Measurements from ENCODE around the gene DUOX1.

The DUOX1 gene

GRCh38 chr15:45186771-45187577 lies 57.2 kb downstream of the DUOX1 start:
- peak overlapping the region; percentile 72 for H3K9ac ChIP-seq (ENCODE audit: insufficient read length)
- DNase-seq (ENCODE audit: low read depth, low spot score), result no peak
- no peaks in the 10 kb centered on the region for H3K36me3 ChIP-seq (ENCODE audit: insufficient read depth, low read length)
- no peaks in the 10 kb centered on the region for H3K9me3 ChIP-seq (ENCODE audit: low read depth, low read length)
- TF ChIP-seq FOXP2 (optimal IDR thresholded peaks at IDR 0.05; ENCODE audit: control extremely low read depth, extremely low read length, insufficient read depth) (no peak), POLR2AphosphoS5 (IDR thresholded peaks at IDR 0.05; ENCODE audit: borderline replicate concordance, low read depth, low read length) (no peak), EZH2 (IDR thresholded peaks at IDR 0.05) (no peak)
- no peak overlapping the region for H3K27ac ChIP-seq
- peak overlapping the region; percentile 85 for H3K4me3 ChIP-seq

- no peaks in the 10 kb centered on the region for H3K9me3 ChIP-seq (ENCODE audit: low read depth, low read length)
- no peak overlapping the region for H3K27ac ChIP-seq
- H3K36me3 ChIP-seq (ENCODE audit: insufficient read depth, low read length), result no peaks in the 10 kb centered on the region
- DNase-seq (ENCODE audit: low read depth, low spot score), result no peak
- H3K4me3 ChIP-seq, result peak overlapping the region; percentile 85
- H3K9ac ChIP-seq (ENCODE audit: insufficient read length), result peak overlapping the region; percentile 72
- TF ChIP-seq POLR2AphosphoS5 (IDR thresholded peaks at IDR 0.05; ENCODE audit: borderline replicate concordance, low read depth, low read length), result no peak
- TF ChIP-seq EZH2 (IDR thresholded peaks at IDR 0.05), result no peak
- TF ChIP-seq FOXP2 (optimal IDR thresholded peaks at IDR 0.05; ENCODE audit: control extremely low read depth, extremely low read length, insufficient read depth), result no peak
These were observed 57.7 kb downstream of the DUOX1 start for GRCh38 chr15:45187578-45187893.

- H3K36me3 ChIP-seq (ENCODE audit: insufficient read depth, low read length), result no peaks in the 10 kb centered on the region
- DNase-seq (ENCODE audit: low read depth, low spot score), result no peak
- TF ChIP-seq FOXP2 (optimal IDR thresholded peaks at IDR 0.05; ENCODE audit: control extremely low read depth, extremely low read length, insufficient read depth) (no peak), POLR2AphosphoS5 (IDR thresholded peaks at IDR 0.05; ENCODE audit: borderline replicate concordance, low read depth, low read length) (peak; percentile 46; the same call in 1 of the 2 replicates)
- no peak within 1 kb of the TSS for H3K27ac ChIP-seq
- H3K4me3 ChIP-seq, result peak within 1 kb of the TSS; percentile 87
- no peaks in the 10 kb centered on the region for H3K9me3 ChIP-seq (ENCODE audit: low read depth, low read length)
- H3K9ac ChIP-seq (ENCODE audit: insufficient read length), result peak within 1 kb of the TSS; percentile 72
These were observed 58.4 kb downstream of the DUOX1 start, which contains the start of gene SHF for GRCh38 chr15:45187894-45188830. SHF (minus strand) TSS chr15:45187966; CDS start chr15:45187951, 15 bp downstream.

- peak overlapping the region; percentile 99 for H3K27ac ChIP-seq
- TF ChIP-seq EZH2 (IDR thresholded peaks at IDR 0.05), result no peak
- TF ChIP-seq FOXP2 (optimal IDR thresholded peaks at IDR 0.05; ENCODE audit: control extremely low read depth, extremely low read length, insufficient read depth), result no peak
- no peak for TF ChIP-seq POLR2AphosphoS5 (IDR thresholded peaks at IDR 0.05; ENCODE audit: borderline replicate concordance, low read depth, low read length)
- no peaks in the 10 kb centered on the region for H3K9me3 ChIP-seq (ENCODE audit: low read depth, low read length)
- peak overlapping the region; percentile 100 for H3K4me3 ChIP-seq
- H3K36me3 ChIP-seq (ENCODE audit: insufficient read depth, low read length), result no peaks in the 10 kb centered on the region
- H3K9ac ChIP-seq (ENCODE audit: insufficient read length), result peak overlapping the region; percentile 93
- DNase-seq (ENCODE audit: low read depth, low spot score), result no peak
These were observed 67.7 kb downstream of the DUOX1 start for GRCh38 chr15:45197512-45197911.

DNA sequence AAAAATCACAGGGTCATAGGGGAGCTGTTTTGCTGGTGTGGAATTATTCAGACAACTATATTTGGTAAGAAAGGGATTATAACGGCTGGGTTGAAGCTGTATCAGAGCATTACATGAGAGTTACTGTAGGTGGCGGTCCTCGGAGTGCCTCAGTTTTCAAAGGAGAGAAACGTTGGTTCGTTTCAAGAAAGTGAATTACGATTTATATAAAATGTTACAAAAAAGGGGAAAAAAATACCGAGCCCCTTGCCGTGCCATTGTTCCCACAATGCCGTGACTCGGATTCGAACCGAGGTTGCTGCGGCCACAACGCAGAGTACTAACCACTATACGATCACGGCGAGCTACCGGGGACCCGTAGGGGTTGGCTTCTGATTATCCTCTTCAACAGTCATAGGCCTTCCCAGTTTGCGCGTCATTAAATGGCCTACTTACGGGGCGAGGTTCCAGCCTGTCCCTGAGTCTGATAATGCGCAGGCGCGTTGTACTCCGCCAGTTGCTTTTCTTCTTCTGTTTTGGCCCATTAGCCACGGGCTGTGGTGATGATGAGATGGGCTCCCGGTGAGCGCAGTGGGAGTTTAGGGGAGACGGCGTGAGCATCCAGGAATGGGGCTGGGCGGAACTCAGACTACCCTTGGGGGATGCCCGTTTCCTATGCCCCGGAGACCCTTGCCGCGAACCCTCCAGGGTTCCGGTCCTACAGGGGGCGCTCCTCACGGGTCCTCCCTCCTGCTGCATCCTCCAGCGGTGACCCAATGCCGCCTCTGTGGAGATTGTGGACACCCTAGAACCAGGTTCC lies 68.7 kb downstream of the DUOX1 start:
- H3K4me3 ChIP-seq, result peak overlapping the region; percentile 100
- H3K9me3 ChIP-seq (ENCODE audit: low read depth, low read length), result no peaks in the 10 kb centered on the region
- H3K36me3 ChIP-seq (ENCODE audit: insufficient read depth, low read length), result no peaks in the 10 kb centered on the region
- DNase-seq (ENCODE audit: low read depth, low spot score), result peak; percentile 96
- H3K27ac ChIP-seq, result peak overlapping the region; percentile 99
- TF ChIP-seq FOXP2 (optimal IDR thresholded peaks at IDR 0.05; ENCODE audit: control extremely low read depth, extremely low read length, insufficient read depth) (no peak), EZH2 (IDR thresholded peaks at IDR 0.05) (no peak), POLR2AphosphoS5 (IDR thresholded peaks at IDR 0.05; ENCODE audit: borderline replicate concordance, low read depth, low read length) (peak; percentile 68; the same call in 1 of the 2 replicates)
- peak overlapping the region; percentile 93 for H3K9ac ChIP-seq (ENCODE audit: insufficient read length)

DNA sequence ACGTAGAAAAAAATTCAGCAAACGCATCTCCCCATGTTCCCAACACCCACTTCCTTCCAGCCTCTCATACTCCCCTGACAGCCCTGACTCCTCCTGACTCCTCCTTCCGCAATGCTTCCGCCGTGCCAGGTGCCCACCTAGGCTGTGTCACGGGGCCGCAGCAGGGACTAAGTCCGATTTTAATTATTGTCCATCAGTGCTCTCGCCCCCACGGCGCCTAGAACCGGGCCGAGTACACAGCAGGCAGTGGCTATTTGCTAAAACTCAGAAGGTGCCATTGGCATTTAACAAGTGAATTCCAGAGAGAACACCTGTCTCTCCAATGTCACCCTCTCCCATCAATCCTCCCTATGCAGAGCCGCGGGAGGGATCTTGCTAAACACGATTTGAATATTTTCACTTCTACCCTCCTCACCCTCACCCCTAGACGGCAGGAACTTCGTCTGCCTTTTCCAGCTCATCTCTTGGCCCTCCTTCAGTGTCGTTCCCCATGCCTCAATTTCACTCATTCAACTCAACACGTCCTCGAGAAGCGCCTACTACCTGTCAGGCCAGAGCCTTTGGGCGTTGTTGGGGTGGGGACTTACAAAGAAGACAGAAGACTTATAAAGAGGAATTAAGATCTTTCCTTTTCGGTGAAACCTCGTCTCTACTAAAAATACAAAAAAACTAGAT lies 69.5 kb downstream of the DUOX1 start:
- TF ChIP-seq EZH2 (IDR thresholded peaks at IDR 0.05) (no peak), POLR2AphosphoS5 (IDR thresholded peaks at IDR 0.05; ENCODE audit: borderline replicate concordance, low read depth, low read length) (no peak), FOXP2 (optimal IDR thresholded peaks at IDR 0.05; ENCODE audit: control extremely low read depth, extremely low read length, insufficient read depth) (no peak)
- Histone ChIP-seq H3K36me3 (ENCODE audit: insufficient read depth, low read length) (no peaks in the 10 kb centered on the region), H3K9ac (ENCODE audit: insufficient read length) (peak overlapping the region; percentile 55), H3K4me3 (peak overlapping the region; percentile 100), H3K9me3 (ENCODE audit: low read depth, low read length) (no peaks in the 10 kb centered on the region), H3K27ac (peak overlapping the region; percentile 88; the same call in 1 of the 2 replicates)
- no peak for DNase-seq (ENCODE audit: low read depth, low spot score)

DNA sequence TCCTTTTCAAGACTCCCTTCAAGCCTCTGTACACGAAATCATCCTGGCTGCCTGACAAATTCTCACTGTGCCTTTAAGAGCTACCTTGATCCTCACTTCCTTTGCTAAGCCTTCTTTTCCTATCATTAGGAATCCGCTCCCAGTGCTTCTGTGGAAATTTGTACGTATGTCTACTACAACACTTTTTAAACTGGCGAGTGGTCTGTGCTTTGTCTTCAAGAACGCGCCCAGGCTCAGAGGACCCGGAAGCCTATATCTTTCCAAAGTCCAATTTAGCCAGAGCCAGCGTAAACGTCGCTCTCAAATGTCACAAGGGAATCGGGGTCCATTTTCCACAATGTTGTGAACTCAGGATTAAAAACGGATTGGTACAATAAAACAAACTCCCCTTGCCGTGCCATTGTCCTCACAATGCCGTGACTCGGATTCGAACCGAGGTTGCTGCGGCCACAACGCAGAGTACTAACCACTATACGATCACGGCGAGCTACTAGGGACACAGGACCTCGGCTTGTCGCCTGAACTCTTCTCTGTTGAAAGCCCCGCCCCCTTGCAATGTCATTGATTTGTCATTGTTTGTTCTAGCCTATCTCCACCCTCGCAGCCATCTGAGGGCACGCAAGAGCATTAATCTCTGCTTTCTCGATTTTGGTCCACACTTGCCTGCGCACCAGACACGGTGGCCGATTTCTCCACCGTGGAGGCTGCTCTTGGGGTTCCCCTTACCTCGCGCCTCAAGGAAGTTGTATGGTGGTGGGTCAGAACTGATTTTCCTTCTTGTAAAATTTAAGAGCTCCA lies 70.4 kb downstream of the DUOX1 start:
- Histone ChIP-seq H3K9ac (ENCODE audit: insufficient read length) (peak overlapping the region; percentile 86), H3K36me3 (ENCODE audit: insufficient read depth, low read length) (no peaks in the 10 kb centered on the region), H3K9me3 (ENCODE audit: low read depth, low read length) (no peaks in the 10 kb centered on the region), H3K27ac (peak overlapping the region; percentile 94), H3K4me3 (peak overlapping the region; percentile 100)
- DNase-seq (ENCODE audit: low read depth, low spot score), result peak; percentile 78
- TF ChIP-seq POLR2AphosphoS5 (IDR thresholded peaks at IDR 0.05; ENCODE audit: borderline replicate concordance, low read depth, low read length) (peak; percentile 73), EZH2 (IDR thresholded peaks at IDR 0.05) (no peak), FOXP2 (optimal IDR thresholded peaks at IDR 0.05; ENCODE audit: control extremely low read depth, extremely low read length, insufficient read depth) (peak; percentile 65)
